Neural cell (in vitro differentiated cells): ENCODE measurements around the gene SYT11. TPM values are rescaled to one million over a fixed set of nuclear protein-coding genes. Genes with fewer than 3 reads are reported as not detected.

ENCODE experiments used
- H2AFZ ChIP-seq: fragments of 200-600, 300-800 bp; sonication (generic), shearing (Covaris generic); 2 replicates; pipeline ENCODE4 v1.6.0; 2014; ENCODE audit warnings: low read depth, mild to moderate bottlenecking, antibody characterized with exemption, low read length, moderate library complexity
- H3F3A ChIP-seq: fragments of 200-600 bp; shearing (Covaris generic); 2 replicates; pipeline ENCODE4 v1.6.1; 2016; ENCODE audit warnings: mild to moderate bottlenecking, moderate library complexity, mixed read lengths, antibody characterized with exemption, low read length; ENCODE audit not compliant: insufficient read depth, poor library complexity, severe bottlenecking
- H3K27ac ChIP-seq: fragments of 200-600, 300-800 bp; sonication (generic), shearing (Covaris generic); 2 replicates; pipeline ENCODE4 v1.5.1; 2014; ENCODE audit warnings: mild to moderate bottlenecking, low read length, moderate library complexity
- H3K27me3 ChIP-seq: fragments of 300-800, 200-600 bp; sonication (generic), shearing (Covaris generic); 2 replicates; pipeline ENCODE4 v1.6.0; 2014; ENCODE audit warnings: mild to moderate bottlenecking, low read depth, low read length, moderate library complexity; ENCODE audit not compliant: insufficient read depth
- H3K36me3 ChIP-seq: fragments of 300-800, 200-600 bp; sonication (generic), shearing (Covaris generic); 2 replicates; pipeline ENCODE4 v1.5.1; 2014; ENCODE audit warnings: mild to moderate bottlenecking, antibody characterized with exemption, low read length, moderate library complexity; ENCODE audit not compliant: insufficient read depth
- H3K4me2 ChIP-seq: fragments of 300-800, 200-600 bp; sonication (generic), shearing (Covaris generic); 2 replicates; pipeline ENCODE4 v1.6.0; 2014; ENCODE audit warnings: mild to moderate bottlenecking, low read length
- H3K4me3 ChIP-seq: fragments of 300-800, 200-600 bp; sonication (generic), shearing (Covaris generic); 2 replicates; pipeline ENCODE4 v1.5.1; 2014; ENCODE audit warnings: mild to moderate bottlenecking, low read length, moderate library complexity
- H3K79me2 ChIP-seq: fragments of 200-600 bp; shearing (Covaris generic); replicated peaks from 2 replicates; pipeline ENCODE4 v1.6.0; 2014; ENCODE audit warnings: mild to moderate bottlenecking, low read length, moderate library complexity; ENCODE audit not compliant: insufficient read depth
- H3K9ac ChIP-seq: fragments of 300-800, 200-600 bp; sonication (generic), shearing (Covaris generic); 2 replicates; pipeline ENCODE4 v1.6.1; 2016; ENCODE audit warnings: mild to moderate bottlenecking, low read length, mixed read lengths
- H3K9me2 ChIP-seq: fragments of 200-600 bp; shearing (Covaris generic); 2 replicates; pipeline ENCODE4 v1.6.1; 2016; ENCODE audit warnings: mild to moderate bottlenecking, low read length, mixed read lengths; ENCODE audit not compliant: insufficient read depth
- H3K9me3 ChIP-seq: fragments of 200-600, 300-800 bp; sonication (generic), shearing (Covaris generic); 2 replicates; pipeline ENCODE4 v1.6.1; 2016; ENCODE audit warnings: mild to moderate bottlenecking, mixed run types, low read length, moderate library complexity, mixed read lengths
- H4K20me1 ChIP-seq: fragments of 200-600 bp; shearing (Covaris generic); 2 replicates; pipeline ENCODE4 v1.6.1; 2016; ENCODE audit warnings: mild to moderate bottlenecking, mixed run types; ENCODE audit not compliant: insufficient read depth
- EP300 ChIP-seq: fragments of 450-650 bp; conservative IDR thresholded peaks from 2 replicates; pipeline ENCODE4 v1.6.1; 2014; ENCODE audit warnings: antibody characterized with exemption, mild to moderate bottlenecking, moderate library complexity; ENCODE audit not compliant: poor library complexity, severe bottlenecking
- EZH2 ChIP-seq: fragments of 200-600, 300-800 bp; shearing (Covaris generic), sonication (generic); IDR thresholded peaks from 2 replicates; pipeline ENCODE4 v1.6.1; 2014; ENCODE audit warnings: antibody characterized with exemption, low read length, borderline replicate concordance, mild to moderate bottlenecking; ENCODE audit not compliant: insufficient read depth, poor library complexity, severe bottlenecking
- MXI1 ChIP-seq: fragments of 450-650 bp; conservative IDR thresholded peaks from 2 replicates; pipeline ENCODE4 v1.6.1; 2014; ENCODE audit warnings: antibody characterized with exemption, mild to moderate bottlenecking; ENCODE audit not compliant: poor library complexity, severe bottlenecking
- POLR2AphosphoS5 ChIP-seq: IDR thresholded peaks from 2 replicates; pipeline ENCODE4 v1.6.1; 2012
- RAD21 ChIP-seq: fragments of 450-650 bp; conservative IDR thresholded peaks from 2 replicates; pipeline ENCODE4 v1.6.1; 2014; ENCODE audit warnings: antibody characterized with exemption, mild to moderate bottlenecking, moderate library complexity
- REST ChIP-seq: IDR thresholded peaks from 2 replicates; pipeline ENCODE4 v1.6.1; 2012; ENCODE audit warnings: borderline replicate concordance
- SMC3 ChIP-seq: fragments of 450-650 bp; conservative IDR thresholded peaks from 2 replicates; pipeline ENCODE4 v1.6.1; 2014; ENCODE audit warnings: antibody characterized with exemption, mild to moderate bottlenecking, moderate library complexity; ENCODE audit not compliant: poor library complexity
- TAF1 ChIP-seq: IDR thresholded peaks from 2 replicates; pipeline ENCODE4 v1.6.1; 2012; ENCODE audit warnings: low read depth
- polyA plus RNA-seq: library from polyadenylated mRNA; depleted of rRNA; stranded (reverse); fragments of >200 nt; gene quantifications from 2 replicates; pipeline ENCODE4 v1.2.3, GENCODE V29; 2014
- TF ChIP-seq, protein P1 (sequence below): fragments of 450-650 bp; IDR thresholded peaks from 2 replicates; pipeline ENCODE4 v1.5.1; 2014; ENCODE audit warnings: antibody characterized with exemption, mild to moderate bottlenecking, moderate library complexity; ENCODE audit not compliant: poor library complexity, severe bottlenecking

Gene SYT11
- polyA plus RNA-seq, 1 donor from 2014 or later, result 122 TPM

DNA sequence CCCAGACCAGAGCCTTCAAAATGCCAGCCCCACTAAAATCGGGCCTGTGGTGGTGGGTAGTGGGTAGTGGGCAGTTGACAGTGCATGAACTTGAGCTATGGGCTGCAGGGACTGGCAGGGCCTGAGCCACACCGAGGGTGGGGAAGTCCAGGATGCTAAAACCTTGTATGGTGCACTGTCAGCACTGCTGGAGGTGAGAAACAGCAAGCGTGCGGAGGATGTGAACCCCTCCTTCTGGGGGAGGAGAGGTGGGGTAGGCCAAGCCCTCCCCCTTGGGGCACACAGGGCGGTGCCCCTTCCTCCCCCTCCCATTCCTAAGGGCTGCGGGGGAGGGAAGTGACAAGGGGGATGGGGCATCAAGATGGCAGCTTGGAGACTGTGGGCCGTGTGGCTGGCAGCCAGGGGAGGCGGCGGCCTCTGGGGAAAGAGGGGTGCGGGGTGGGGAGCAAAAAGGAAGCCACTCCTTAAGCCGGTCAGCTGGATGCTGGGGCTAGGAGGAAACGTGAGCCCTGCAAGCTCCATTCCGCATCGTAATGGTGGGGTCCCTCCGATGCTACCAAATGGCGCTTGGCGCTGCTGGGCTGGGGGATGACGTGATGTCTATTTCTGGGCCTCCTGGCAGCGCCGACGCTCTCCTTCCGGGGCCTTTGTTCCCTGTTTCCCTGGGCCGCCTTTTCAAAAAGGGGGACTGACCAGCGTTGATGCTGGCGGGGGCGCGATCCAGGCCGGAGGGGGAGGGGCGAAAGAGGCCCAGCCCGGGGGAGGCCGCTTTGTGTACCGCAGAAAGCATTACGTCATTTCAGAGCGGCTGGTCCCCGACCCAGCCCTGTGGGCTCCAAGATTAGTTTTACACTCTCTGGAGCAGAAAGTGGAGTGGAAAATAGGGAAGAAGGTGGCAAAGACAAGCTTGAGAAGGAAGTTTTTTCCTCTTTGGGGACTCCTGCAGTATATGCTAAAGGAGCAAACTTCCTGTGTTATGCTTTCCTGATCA is 809 bp downstream of the SYT11 start:
- Histone ChIP-seq H3K9me3 (no peaks in the 10 kb centered on the region), H2AFZ (peak overlapping the region; percentile 53), H3K9ac (peak overlapping the region; percentile 100), H3K27ac (peak overlapping the region; percentile 99), H3K79me2 (peaks cover 83% of the 10 kb centered on the region), H3F3A (peaks cover 8% of the 10 kb centered on the region), H3K4me2 (peak overlapping the region; percentile 100), H4K20me1 (no peaks in the 10 kb centered on the region), H3K36me3 (no peaks in the 10 kb centered on the region), H3K9me2 (no peaks in the 10 kb centered on the region), H3K27me3 (no peaks in the 10 kb centered on the region), H3K4me3 (peak overlapping the region; percentile 78)
- peak; percentile 89 for TF ChIP-seq POLR2AphosphoS5
- TF ChIP-seq EZH2, result no peak
- peak; percentile 46 for TF ChIP-seq EP300
- peak; percentile 52 for TF ChIP-seq REST
- TF ChIP-seq MXI1, result peak; percentile 68
- no peak for TF ChIP-seq RAD21
- TF ChIP-seq, protein P1, sequence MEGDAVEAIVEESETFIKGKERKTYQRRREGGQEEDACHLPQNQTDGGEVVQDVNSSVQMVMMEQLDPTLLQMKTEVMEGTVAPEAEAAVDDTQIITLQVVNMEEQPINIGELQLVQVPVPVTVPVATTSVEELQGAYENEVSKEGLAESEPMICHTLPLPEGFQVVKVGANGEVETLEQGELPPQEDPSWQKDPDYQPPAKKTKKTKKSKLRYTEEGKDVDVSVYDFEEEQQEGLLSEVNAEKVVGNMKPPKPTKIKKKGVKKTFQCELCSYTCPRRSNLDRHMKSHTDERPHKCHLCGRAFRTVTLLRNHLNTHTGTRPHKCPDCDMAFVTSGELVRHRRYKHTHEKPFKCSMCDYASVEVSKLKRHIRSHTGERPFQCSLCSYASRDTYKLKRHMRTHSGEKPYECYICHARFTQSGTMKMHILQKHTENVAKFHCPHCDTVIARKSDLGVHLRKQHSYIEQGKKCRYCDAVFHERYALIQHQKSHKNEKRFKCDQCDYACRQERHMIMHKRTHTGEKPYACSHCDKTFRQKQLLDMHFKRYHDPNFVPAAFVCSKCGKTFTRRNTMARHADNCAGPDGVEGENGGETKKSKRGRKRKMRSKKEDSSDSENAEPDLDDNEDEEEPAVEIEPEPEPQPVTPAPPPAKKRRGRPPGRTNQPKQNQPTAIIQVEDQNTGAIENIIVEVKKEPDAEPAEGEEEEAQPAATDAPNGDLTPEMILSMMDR, result no peak
- TF ChIP-seq SMC3, result no peak
- peak; percentile 77 for TF ChIP-seq TAF1

DNA sequence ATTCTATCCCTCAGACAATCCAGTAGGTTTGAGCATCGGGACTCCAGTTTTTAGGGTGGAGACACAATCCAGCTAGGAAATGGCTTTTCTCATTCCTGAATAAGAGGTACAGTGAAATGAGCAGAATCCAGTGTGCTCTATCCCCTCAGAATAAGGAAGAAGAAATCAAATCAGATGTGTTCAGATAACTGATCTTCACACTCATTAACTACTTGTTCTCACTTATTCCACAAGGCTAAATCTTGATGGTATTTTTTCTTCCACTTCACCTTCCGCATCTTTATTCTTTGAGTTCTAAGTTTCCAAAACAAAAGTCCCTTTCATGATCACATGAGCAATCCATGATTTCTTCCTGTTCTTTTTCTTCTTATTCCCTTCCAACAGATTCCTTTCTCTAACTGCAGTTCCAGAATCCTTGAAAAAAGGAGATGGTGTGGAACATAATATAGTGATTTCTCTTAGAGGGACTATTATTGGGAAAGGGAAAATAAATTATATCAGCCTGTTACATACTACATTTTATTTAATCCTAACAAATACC is 1.7 kb downstream of the SYT11 start:
- Histone ChIP-seq H3F3A (peaks cover 8% of the 10 kb centered on the region), H3K79me2 (peaks cover 84% of the 10 kb centered on the region), H3K9me2 (no peaks in the 10 kb centered on the region), H3K36me3 (no peaks in the 10 kb centered on the region), H3K9ac (peak overlapping the region; percentile 100), H3K27ac (peak overlapping the region; percentile 99), H3K4me3 (peak overlapping the region; percentile 78), H4K20me1 (no peaks in the 10 kb centered on the region), H2AFZ (peak overlapping the region; percentile 74), H3K27me3 (no peaks in the 10 kb centered on the region), H3K9me3 (no peaks in the 10 kb centered on the region), H3K4me2 (peak overlapping the region; percentile 100)
- TF ChIP-seq EP300, result no peak
- no peak for TF ChIP-seq SMC3
- TF ChIP-seq POLR2AphosphoS5, result no peak
- TF ChIP-seq, protein P1, result no peak
